Immature natural killer cell (primary cell): Measurements from ENCODE around the gene C4orf50. TPM values are rescaled to one million over a fixed set of nuclear protein-coding genes. Genes with fewer than 3 reads are reported as not detected.

Experiments used
- polyA plus RNA-seq, 3 donors: library from polyadenylated mRNA; unstranded; fragments of 300-500 nt; fragmentation: Illumina TruSeq; gene quantifications; one replicate each; pipeline ENCODE4 v1.2.3, GENCODE V29; 2021

The C4orf50 gene
- polyA plus RNA-seq, 3 donors from 2014 or later = 0.04 TPM; not detected in 2

Other genes with a start within 250 kb of the C4orf50 start
- gene CRMP1, start 125.3 kb downstream of the C4orf50 start, polyA plus RNA-seq = not detected
- gene JAKMIP1, start 182.1 kb upstream of the C4orf50 start, polyA plus RNA-seq = 1 to 10 TPM; 1.2 to 7.9 (median 6.5) TPM